M059J (cell line): ENCODE measurements around the gene COL20A1. TPM values are rescaled to one million over a fixed set of nuclear protein-coding genes. Genes with fewer than 3 reads are reported as not detected.

Experiments
- DNase-seq: peaks from one replicate; pipeline ENCODE4 v3.0.0-alpha.2; 2012; ENCODE audit warnings: low read depth
- total RNA-seq: library from RNA; depleted of rRNA; stranded (reverse); fragments of >200 nt; shearing (Covaris generic); gene quantifications from 2 replicates; pipeline ENCODE4 v1.2.3, GENCODE V29; 2014

COL20A1 gene
- total RNA-seq, 1 experiment from 2014 or later: not detected

DNA sequence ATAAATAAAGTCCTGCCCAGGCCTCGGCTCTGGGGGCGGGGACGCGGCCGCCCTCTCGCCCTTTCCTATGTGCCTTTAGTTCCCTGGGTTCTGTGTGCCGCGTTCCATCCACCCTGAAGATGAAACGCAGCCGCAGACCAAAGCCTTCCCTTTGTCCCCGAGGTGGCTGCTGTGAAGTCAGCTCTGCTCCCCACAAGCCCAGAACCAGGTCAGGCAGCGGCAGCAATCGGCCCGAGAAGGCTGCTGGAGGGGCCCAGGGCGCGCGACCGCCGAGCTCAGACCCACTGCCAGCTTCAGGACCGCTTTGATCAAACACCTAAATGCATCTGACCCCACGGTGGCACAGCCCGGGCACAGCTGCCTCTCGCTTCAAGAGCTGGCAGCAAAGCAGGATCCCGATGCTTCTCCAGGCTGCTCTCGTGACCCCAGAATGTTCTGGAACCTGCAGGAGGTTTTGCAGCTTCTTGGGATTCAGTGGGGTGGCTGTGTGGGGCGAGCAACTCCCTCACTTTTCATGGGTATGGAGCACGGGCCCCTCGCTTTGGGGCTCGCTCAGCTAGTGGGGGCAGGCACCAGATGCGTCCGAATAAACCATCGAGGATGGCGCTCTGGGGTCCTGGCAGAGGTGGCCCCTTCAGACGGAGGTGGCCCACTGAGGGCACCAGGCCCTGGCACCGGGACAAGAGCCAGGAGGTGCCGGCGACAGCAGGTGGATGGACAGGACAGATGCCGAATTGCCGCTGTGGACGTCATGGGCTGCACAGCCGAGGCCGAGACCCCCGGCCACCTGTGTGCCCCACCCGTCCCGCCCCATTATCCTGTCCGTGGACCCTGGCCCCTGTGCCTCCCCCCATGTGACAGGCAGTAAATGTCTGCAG lies 55.2 kb downstream of the COL20A1 start:
- no peak for DNase-seq

DNA sequence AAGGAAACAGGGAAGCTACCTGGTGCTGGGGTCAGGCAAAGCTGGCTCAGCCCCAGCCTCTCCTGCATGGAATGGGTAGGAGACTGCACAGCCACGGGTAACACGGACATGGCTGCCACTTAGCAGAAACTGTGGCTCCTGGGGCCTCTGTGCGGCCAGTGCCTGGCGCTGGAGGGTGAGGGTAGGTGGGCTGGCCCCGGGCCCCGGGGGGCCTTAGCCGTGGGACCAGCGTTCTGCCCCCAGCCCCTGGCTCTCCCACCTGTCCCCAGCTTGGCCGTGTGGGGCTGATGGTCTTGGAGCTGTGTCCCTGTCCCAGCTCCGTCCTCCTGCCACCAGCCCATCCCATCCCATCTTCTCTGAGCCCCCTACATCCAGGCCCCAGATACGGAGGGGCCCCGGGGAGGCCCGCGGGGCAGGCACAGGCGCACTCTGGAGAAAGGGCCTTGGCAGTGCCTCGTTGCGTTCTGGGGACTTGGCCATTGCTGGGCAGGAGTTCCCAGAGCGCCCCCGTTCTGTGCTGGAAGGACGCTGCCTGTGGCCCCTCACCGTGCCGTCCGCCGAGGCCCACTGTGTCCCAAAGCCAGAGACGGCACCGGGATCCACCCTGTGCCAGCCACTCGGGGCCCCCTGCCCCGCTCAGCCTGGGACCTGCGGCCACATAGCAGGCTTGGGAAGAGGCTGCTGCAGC lies 56.0 kb downstream of the COL20A1 start:
- DNase-seq: no peak

DNA sequence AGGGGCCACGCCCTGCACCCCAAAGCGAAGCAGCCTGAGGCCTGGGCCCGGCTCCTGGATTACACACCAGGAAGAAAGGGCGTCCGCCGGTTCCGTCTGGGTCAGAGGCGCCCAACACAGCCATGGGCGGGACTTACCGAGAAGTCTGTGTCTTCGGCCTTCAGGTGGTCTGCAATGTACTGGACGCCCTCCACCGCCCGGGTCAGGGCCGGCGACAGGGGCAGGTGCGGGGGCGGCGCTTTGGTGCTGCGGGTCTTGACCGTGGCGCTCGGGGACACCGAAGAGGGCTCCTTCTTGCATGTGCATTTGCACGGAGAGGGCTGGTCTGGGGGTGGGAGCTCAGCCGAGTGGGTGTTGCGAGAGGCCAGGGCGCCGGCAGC lies 56.5 kb downstream of the COL20A1 start:
- DNase-seq: no peak

DNA sequence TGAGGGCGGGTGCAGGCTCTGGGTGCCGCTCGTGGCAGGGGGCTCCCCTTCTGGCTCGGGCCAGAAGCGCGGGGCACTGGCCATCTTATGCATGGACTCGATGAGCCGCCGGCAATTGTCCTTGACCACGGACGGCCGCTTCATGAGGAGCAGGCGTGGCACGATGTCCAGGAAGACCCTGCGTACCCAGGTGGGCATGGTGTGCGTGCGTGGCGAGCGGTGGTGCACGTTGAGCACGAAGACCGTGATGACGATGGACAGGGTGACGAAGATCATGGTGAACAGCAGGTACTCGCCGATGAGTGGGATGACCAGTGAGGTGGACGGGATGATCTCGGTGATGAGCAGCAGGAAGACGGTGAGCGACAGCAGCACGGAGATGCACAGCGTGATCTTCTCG lies 57.2 kb downstream of the COL20A1 start:
- DNase-seq: no peak

DNA sequence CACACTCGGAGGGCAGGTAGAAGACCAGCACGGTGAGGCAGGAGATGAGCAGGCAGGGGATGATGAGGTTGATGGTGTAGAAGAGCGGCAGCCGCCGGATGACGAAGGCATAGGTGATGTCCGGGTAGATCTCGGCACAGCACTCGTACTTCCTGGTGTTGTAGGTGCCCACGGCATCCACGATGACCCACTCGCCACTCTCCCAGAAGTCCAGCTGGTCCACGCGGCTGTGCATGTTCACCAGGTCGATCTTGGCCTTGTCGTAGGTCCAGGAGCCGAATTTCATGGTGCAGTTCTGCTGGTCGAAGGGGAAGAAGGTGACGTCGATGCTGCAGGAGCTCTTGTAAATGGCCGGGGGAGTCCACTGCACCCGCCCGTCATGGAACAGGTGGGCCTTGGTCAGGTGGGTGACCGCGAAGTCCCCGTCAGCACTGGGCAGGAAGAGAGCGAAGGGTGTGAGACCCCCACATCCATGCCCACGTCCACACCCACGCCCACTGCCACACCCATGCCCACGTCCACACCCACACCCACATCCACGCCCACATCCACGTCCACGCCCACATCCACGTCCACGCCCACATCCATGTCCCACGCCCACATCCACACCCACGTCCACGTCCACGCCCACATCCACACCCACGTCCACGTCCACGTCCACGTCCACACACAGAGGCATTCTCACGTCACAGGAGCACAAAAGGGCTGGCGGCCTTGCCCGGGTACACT lies 57.8 kb downstream of the COL20A1 start:
- DNase-seq: no peak

DNA sequence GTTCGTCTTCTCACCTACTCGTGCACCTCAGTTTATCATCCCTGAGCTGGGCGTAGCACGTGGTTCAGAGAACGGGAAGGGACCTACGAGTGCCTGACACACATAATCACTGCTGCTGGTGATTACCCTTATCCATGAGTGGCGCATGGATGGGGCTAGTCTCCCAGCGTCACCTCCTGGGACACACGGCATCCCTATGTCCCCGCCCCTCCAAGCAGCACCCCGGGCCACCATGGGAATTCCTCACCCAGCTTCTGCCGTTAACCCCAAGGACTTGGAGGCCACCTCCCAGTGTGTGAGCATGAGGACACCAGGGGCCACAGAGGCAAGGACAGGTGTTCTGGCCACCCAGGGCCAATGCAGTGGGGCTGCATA lies 58.3 kb downstream of the COL20A1 start:
- no peak for DNase-seq

DNA sequence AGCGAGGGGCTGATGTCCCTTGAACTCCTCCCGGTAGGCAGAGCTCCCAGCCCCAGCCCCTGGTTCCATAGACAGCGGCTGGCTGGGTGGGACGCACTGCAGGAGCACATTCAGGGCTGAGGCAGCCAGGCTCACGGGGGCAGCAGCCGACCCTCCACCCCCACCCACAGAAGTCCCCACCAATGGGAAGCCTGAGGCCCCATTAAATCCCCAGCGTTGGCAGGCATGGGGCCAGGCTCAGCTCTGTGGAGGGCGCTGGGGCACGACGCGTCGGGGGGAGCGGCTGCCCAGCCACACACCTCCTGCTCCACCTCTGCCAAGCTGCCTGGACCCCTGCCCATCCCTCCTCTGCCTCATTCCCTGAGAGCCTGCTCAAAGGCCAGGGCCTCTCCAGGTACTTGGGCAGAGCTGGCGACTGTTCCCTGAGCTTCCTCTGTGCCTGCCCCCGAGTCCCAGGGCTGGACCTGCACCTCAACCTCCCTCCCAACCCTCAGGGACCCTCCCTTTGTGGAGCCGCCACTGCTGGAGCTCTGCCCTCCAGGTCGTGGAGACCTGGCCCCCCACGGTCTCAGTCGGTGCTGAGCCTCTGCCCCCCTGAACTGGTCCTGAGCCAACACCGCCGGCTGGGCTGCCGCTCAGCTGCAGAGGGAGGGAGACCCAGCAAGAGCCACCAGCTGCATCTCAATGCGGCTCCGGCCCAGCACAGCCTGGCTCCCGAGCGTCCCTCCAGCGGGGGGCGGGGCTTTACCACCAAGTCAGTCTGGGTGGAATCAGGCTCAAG lies 59.0 kb downstream of the COL20A1 start:
- DNase-seq: no peak

DNA sequence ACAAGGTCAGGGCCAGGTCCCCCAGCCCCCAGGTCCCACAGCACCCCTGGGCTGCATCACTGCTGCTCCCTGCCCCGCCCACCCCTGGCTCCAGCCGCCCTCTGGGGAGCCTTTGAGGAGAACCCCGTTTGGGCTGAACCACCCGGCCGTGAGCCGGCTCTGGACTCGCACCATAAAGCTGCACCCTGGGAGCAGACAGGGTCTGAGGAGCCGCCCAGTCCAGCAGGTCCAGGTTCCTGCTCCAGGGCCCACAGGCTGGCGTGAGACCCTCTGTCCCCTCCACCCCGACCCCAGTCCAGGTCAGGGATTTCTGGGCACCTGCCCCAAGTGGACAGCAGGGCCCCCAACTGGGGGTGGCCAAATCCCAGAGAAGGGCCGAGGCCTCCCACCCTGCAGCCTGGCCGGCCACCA lies 59.8 kb downstream of the COL20A1 start:
- no peak for DNase-seq

DNA sequence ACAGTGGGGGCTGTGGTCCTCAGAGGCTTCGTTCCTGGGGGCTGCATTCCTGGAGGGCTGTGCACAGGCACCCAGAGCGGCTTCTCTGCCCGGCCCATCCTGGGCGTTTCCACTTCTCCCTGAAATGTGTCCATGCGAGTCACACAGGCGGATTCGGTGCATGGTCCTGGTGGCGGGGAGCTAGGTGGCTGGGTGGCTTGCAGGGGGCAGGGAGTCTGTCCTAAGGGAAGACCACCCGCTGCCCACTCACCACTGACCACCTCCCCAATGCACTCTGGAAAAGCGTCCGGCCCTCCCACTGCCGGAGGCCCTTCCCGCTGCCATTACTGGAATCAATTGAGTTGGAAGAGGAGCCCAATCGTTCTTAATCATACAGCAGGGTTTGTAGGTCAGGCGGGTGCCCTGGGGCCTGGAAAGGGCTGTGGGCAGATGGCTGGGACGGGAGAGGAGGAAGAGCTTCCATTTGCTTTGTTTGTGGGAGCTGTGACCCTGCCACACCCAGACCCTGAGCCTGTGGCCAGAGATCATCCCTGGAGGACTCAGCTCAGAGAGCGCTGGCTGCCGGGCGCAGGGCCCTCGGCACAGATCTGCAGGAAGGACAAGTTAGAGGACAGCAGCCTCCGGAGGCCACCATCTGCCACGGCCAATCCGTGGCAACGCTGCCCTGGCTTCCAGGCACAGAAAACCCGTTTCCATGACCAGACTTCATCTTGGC lies 61.8 kb downstream of the COL20A1 start:
- no peak for DNase-seq

DNA sequence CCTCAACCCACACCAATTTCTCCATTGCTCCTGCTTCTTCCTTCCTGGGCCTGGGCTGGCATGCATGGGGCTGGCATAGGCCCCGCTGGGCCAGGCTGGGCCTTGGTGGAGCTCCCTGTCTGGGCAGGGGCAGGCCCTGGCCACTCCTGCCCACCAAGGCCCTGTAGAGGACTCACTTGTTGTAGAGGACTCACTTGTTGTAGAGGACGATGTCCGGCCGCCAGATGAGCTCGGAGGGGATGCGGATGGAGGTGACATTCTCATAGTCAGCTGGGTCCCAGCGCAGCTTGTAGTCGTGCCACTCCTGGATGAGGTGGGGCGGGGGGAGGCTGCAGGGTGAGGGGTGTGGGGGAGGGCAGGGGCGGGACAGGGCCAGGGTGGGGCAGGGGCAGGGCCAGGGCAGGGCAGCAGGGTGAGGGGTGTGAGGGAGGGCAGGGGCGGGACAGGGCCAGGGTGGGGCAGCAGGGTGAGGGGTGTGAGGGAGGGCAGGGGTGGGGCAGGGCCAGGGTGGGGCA lies 62.9 kb downstream of the COL20A1 start:
- DNase-seq: no peak

DNA sequence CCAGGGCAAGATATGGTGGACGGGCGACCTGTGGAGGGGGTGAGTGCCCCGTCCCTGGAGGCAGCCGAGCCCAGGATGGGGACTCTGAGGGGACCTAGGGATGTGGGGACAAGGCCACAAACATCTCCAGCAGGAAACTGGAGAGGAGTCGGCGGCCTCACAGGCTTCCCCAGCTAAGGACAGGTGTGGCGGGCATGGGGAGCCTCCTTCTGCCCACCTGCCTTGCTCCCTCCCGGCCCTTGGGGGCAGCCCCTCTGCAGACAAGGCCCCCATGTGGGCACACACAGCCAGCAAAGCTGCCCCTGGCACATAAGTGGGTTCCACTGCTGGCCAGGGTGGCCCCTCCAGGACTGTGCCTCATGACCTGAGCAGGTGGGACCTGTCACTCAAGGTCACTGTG lies 63.5 kb downstream of the COL20A1 start:
- no peak for DNase-seq

DNA sequence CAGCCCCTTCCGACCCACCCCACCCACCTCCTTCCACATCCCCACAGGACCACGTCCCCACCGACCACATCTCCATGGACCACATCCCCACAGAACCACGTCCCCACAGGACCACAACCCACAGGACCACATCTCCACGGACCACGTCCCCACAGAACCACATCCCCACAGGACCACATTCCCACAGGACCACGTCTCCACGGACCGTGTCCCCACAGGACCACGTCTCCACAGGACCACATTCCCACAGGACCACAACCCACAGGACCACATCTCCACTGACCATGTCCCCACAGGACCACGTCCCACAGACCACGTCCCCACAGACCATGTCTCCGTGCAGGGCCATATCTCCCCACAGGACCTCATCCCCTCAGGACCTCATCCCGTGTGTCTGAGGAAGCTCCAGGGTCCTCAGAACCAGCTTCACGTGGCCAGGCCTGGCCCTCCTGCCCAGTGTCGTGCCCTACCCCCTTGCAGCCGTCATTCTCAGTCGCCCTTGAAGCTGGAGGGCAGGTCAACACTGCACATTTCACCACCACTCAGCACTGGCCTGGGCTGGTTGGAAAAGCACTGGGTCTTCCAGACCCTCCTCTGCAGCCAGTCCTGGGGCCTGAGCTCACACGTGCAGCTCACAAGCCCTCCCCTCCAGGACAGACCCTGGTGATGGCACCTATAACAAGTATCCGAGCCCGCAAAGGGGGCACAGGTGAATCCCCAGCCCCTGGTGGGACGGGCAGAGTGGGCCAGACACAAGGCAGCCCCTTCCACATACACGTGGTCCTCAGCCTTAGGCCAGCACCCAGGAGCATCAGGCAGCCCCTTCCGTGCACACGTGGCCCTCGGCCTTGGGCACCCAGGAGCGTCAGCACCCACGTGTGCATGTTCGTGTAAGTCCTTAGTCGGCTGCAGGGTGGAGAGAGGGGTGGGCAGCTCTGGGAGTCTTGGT lies 64.2 kb downstream of the COL20A1 start:
- no peak for DNase-seq

DNA sequence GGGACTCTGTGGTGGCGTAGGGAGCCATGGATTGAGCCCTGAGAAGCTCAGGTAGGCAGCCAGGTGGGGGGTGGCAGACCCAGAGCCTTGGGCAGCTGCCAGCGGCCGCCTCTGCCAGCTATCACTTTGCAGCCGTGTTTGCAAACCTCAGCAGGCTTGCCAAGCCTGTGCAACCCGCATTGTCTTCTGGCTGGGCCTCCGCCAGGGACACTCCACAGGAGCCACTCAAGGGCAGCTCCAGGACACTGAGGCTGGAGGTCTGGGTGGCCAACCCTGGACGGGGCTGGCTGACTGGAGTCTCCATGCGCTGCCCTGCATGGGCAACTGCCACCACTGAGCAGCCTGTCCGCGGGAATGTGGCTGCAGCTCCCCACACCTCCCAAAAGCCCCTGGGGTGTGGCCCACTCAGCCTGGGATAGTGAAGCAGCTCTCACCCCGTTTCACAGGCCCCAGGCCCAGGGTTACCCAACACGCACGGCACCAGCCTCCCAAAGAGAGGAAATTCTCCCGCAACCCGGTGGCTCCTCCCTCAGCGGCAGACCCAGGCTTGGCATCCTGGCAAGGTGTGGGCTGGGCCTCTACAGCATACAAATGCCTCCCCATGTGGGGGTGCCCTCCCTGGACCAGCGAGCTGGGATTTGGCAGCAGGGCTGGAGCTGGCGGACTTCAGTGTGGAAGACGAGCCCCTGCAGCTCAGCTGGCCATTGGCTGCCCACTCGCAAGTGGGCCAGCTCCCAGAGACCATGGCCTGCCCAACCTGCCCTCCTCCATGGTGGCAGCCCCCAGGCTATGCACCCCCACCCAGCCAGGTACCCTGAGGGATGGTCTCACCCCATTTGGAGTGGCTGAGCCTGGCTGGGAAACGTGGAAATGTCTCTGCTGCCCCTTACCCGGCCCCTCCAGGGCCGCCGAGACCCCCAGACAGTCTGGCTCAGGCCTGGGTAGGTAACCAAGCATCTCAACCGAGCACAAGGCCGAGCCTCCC lies 65.2 kb downstream of the COL20A1 start:
- DNase-seq: no peak

DNA sequence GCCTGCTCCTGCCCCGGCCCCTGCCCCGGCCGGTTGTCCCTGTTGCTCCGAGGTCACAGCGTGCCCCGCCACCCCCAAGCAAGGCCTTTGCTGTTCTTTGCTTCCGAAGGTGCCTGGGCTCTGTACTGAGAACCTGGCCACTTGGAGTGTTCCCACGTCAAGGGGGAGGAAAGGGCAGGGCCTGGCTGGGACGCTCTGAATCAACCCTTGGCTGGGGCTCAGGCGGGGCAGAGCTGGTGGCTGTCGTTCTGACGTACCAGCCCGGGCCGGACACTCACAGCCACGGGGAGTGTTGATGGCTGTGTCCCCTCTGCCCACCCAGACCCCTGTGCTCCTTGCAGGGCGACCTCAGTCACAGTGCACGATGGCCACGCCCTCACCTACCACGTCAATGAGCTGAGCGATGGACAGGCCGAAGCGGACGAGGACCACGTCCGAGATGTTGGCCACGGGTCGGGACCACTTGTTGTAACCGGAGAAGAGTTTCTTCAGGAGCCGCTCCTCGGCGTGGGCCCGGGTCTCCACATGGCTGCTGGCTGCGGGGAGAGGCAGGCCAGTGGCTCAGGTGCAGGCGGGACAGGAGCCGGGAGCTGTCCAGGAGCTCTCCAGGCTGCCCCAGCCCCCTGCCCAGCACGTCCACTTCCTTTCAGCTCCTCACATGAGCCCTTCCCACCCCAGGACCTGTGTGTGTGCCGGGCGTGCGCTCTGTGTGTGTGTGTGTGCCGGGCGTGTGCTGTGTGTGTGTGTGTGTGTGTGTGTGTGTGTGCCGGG lies 66.4 kb downstream of the COL20A1 start:
- DNase-seq: no peak

DNA sequence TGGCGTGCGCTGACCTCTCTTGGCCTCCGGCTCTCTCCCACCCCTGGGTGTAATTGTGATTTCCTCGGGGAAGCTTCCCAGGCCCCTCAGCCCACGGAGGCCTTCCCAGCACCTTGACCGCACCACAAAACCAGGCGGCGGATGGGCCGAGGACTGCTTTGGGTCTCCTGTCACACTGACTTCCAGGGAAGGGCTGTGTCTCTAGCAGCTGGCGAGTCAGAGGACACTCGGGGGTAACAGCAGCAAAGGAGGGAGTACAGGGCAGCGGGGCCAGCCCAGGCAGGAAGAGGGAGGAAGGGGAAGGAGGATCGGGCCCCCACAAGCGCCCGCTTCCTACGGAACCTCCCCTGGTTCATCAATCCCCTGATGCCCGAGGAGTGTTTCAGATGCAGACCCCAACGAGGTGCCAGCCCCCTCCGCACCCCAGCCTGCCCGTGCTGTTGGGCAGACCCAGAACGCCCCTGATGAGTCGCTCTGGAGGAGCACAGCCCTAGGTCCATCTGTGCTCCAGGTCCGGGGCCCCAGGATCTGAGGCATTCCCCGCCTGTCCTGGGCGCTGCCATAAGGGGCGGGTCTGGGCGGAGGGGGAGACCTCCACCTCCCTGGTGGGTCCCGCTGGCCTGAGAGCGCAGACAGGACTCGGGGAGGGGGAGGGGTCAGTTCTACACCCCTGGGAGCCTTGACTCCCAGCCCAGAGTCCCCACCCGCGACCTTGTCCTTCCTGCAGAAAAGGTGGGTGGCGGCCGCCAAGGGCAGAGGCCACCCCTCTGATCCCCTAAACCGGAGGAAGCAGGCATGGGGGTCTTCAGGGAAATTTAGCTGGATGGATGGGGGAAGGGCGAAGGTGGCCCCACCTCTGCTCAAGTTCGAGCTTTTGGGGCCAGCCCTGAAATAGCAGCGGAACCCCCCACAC lies 67.2 kb downstream of the COL20A1 start:
- no peak for DNase-seq

DNA sequence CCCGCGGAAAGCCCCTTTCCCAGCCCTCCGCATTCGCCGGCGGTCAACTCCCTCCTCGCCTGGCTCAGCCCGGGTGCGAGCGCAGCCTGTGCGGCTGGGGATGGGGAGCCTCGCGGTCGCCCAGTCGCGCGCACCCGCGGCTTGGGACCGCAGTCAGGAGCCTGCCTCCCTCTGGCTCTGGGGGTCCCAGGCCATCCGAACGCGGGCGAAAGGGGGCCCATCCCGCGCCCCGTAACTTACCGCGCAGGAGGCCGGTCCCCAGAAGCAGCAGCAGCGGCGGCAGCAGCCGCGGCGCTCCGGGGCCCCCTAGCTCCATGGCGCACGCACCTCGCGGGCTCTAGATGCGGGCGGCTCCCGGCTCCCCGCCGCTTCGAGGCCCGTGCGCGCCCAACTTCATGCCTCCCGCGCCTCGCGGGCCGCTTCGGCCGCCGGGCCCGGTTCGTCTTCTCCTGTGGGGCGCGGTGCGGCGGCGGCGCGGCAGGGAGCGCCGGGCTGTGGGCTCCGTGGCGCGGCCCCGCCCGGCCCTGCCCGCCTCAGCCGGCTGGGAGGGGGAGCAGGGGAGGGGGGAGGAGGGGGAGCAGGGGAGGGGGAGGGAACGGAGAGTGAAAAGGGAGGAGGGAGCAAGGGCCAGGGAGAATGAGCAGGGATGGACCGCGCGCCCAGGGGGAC lies 68.0 kb downstream of the COL20A1 start, which contains the start of gene CHRNA4:
CHRNA4 (minus strand) TSS at position 500 of the 669 bp plus-strand sequence; CDS start at position 316, 184 bp downstream.
- DNase-seq: no peak
